ENCODE results near the gene GNAI1. TPM values are rescaled to one million over a fixed set of nuclear protein-coding genes. Genes with fewer than 3 reads are reported as not detected.

Gene GNAI1
- 37.2 TPM for total RNA-seq
- polyA plus RNA-seq (ENCODE audit: insufficient read depth in 1 of 8, insufficient read length in 8 of 8, low replicate concordance in 1 of 8) = 10 to 100 TPM; 27.0 to 57.1 (median 38.9) TPM
- long read RNA-seq, donor 1, full-length matches to known transcripts = 8 of 8 reads
- long read RNA-seq, donor 1, partial matches to known transcripts = 0 of 8 reads
- long read RNA-seq, donor 1, other reads (novel, unspliced or antisense) = 0 of 8 reads
- long read RNA-seq, donor 2, full-length matches to known transcripts = 1 of 1 reads
- long read RNA-seq, donor 2, partial matches to known transcripts = 0 of 1 reads
- long read RNA-seq, donor 2, other reads (novel, unspliced or antisense) = 0 of 1 reads
- long read RNA-seq, donor 3, full-length matches to known transcripts = 11 of 11 reads
- long read RNA-seq, donor 3, partial matches to known transcripts = 0 of 11 reads
- long read RNA-seq, donor 3, other reads (novel, unspliced or antisense) = 0 of 11 reads
- long read RNA-seq, donor 4, full-length matches to known transcripts = 8 of 8 reads
- long read RNA-seq, donor 4, partial matches to known transcripts = 0 of 8 reads
- long read RNA-seq, donor 4, other reads (novel, unspliced or antisense) = 0 of 8 reads
- long read RNA-seq, donor 5, full-length matches to known transcripts = 36 of 45 reads
- long read RNA-seq, donor 5, partial matches to known transcripts = 9 of 45 reads
- long read RNA-seq, donor 5, other reads (novel, unspliced or antisense) = 0 of 45 reads
- long read RNA-seq, donor 6, full-length matches to known transcripts = 23 of 31 reads
- long read RNA-seq, donor 6, partial matches to known transcripts = 8 of 31 reads
- long read RNA-seq, donor 6, other reads (novel, unspliced or antisense) = 0 of 31 reads
- long read RNA-seq, donor 7, full-length matches to known transcripts = 12 of 12 reads
- long read RNA-seq, donor 7, partial matches to known transcripts = 0 of 12 reads
- long read RNA-seq, donor 7, other reads (novel, unspliced or antisense) = 0 of 12 reads
- long read RNA-seq, donor 8, full-length matches to known transcripts = 12 of 12 reads
- long read RNA-seq, donor 8, partial matches to known transcripts = 0 of 12 reads
- long read RNA-seq, donor 8, other reads (novel, unspliced or antisense) = 0 of 12 reads
- long read RNA-seq, donor 9, full-length matches to known transcripts = 6 of 6 reads
- long read RNA-seq, donor 9, partial matches to known transcripts = 0 of 6 reads
- long read RNA-seq, donor 9, other reads (novel, unspliced or antisense) = 0 of 6 reads
- long read RNA-seq, donor 10, full-length matches to known transcripts = 16 of 22 reads
- long read RNA-seq, donor 10, partial matches to known transcripts = 6 of 22 reads
- long read RNA-seq, donor 10, other reads (novel, unspliced or antisense) = 0 of 22 reads
- long read RNA-seq, donor 11, full-length matches to known transcripts = 11 of 11 reads
- long read RNA-seq, donor 11, partial matches to known transcripts = 0 of 11 reads
- long read RNA-seq, donor 11, other reads (novel, unspliced or antisense) = 0 of 11 reads

DNA sequence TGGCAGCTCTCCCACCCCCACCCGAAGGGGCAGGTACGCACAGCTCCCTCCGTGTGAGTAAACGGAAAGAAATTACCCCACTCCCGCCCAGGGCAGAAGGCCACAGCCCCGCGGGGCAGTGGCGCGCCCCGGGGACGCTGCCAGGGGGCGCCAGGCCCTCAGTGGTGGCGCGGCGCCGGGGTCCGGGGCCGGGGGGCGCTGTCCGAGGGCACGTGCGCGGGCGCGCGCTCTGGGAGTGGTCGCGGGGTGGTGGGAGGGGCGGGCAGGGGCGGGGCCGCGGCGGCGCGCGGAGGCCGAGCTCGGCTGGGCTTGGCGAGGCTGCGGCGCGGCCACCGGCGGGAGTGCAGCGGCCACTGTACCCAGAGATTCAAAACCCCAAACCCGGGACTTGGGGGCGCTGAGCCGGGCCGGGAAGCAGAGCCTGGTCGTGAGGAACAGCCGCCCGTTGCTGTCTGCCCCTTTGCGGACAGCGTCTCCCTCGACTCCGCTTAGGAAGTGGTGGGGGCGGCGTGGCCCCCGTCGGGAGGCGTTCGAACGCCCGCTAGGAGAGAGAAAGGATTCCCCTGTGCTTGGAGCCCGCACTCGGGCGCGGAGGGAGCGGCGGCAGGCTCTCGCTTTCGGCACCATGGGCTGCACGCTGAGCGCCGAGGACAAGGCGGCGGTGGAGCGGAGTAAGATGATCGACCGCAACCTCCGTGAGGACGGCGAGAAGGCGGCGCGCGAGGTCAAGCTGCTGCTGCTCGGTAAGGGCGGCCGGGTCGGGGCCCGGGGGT lies at the start of gene GNAI1:
TSS of gene GNAI1 (plus strand) at position 296 of the 773 bp plus-strand sequence. CDS start at position 626, 330 bp downstream.
- DNase-seq = peak; percentile 86
- WGBS (ENCODE audit: insufficient coverage) = under 1% methylated on average over 74 of the region's 92 CpGs

DNA sequence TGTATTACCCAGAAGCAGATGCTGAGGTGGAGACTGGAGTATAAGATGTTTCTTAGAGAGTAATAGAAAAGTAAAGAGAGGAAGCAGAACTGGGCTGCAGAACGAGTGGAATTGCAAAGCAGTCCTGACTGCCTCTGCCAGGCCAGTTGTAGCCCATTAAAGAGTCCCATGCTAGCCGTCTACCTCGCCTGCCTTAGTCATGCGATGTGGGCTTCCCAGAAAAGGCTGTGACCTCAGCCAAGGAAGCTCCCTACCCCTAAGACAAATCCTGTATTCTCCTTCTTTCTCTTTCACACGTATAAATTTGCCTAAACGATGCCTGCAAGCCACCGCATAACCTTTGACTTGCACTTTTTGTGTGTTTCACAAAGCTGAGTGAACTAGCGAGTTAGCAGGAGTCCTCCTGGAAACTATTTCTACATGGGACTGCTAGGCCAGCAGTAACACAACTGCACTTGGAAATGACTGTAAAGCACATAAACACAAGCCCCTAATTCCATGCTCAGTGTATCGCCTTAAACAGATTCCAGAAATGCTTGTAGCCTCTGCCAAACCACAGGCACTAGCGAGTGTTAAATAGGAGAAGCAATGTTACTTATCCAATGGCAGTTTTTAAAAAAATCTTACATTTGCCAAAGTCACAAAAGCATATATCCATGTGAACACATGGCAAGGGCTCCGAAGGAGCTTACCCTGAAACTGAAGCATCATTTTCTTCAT lies 47.4 kb upstream of the GNAI1 start:
- no peaks in the 10 kb centered on the region for H3K36me3 ChIP-seq (ENCODE audit: control insufficient read depth, insufficient read depth, low read length)

More for the DNA sequence above, at the start of gene GNAI1:
- H3K4me1 ChIP-seq (ENCODE audit: control insufficient read depth, insufficient read depth, low read length) = peaks cover 9% of the 10 kb centered on the region
- H3K4me3 ChIP-seq (ENCODE audit: low read length) = peak within 1 kb of the TSS; percentile 86
- peak within 1 kb of the TSS; percentile 84 for H3K27ac ChIP-seq (ENCODE audit: low read length)
- no peaks in the 10 kb centered on the region for H3K9me3 ChIP-seq (replicated peaks; ENCODE audit: control insufficient read depth, low read depth, low read length)
- no peaks in the 10 kb centered on the region for H3K27me3 ChIP-seq (ENCODE audit: control insufficient read depth, insufficient read depth, low read length)
- no peaks in the 10 kb centered on the region for H3K36me3 ChIP-seq (ENCODE audit: control insufficient read depth, insufficient read depth, low read length)

DNA sequence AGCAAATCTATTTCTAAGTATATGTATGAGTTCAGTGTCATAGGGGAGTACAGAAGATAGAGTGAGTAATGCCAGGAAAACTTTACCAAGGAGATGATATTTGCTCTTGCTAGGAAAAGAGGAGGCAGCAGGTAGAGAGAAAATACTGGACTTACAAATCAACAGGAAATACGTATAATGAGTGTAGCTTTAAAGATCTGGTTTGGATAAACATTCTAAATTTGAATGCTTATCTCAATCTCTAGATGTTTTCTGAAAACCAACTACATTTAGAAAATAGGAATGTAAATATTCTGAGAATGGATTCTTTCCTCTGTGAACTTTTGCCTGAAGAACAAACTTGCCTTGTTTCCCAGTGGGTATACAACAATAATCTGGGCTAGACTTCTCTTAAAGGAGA lies 46.9 kb upstream of the GNAI1 start:
- WGBS (ENCODE audit: insufficient coverage) = no CpG with 5 or more reads among the region's 1 CpG
- Histone ChIP-seq H3K27me3 (ENCODE audit: control insufficient read depth, insufficient read depth, low read length) (no peaks in the 10 kb centered on the region), H3K4me1 (ENCODE audit: control insufficient read depth, insufficient read depth, low read length) (peaks cover 9% of the 10 kb centered on the region), H3K9me3 (replicated peaks; ENCODE audit: control insufficient read depth, low read depth, low read length) (no peaks in the 10 kb centered on the region), H3K27ac (ENCODE audit: low read length) (peak overlapping the region; percentile 63), H3K4me3 (ENCODE audit: low read length) (no peak overlapping the region), H3K36me3 (ENCODE audit: control insufficient read depth, insufficient read depth, low read length) (no peaks in the 10 kb centered on the region)
- peak; percentile 42 for DNase-seq

More for the DNA sequence above, 47.4 kb upstream of the GNAI1 start:
- no peaks in the 10 kb centered on the region for H3K9me3 ChIP-seq (replicated peaks; ENCODE audit: control insufficient read depth, low read depth, low read length)
- peak; percentile 76 for DNase-seq
- no peak overlapping the region for H3K4me3 ChIP-seq (ENCODE audit: low read length)
- peak overlapping the region; percentile 63 for H3K27ac ChIP-seq (ENCODE audit: low read length)
- H3K27me3 ChIP-seq (ENCODE audit: control insufficient read depth, insufficient read depth, low read length) = no peaks in the 10 kb centered on the region
- peaks cover 9% of the 10 kb centered on the region for H3K4me1 ChIP-seq (ENCODE audit: control insufficient read depth, insufficient read depth, low read length)
- 82% methylated on average over 8 of the region's 11 CpGs for WGBS (ENCODE audit: insufficient coverage)

DNA sequence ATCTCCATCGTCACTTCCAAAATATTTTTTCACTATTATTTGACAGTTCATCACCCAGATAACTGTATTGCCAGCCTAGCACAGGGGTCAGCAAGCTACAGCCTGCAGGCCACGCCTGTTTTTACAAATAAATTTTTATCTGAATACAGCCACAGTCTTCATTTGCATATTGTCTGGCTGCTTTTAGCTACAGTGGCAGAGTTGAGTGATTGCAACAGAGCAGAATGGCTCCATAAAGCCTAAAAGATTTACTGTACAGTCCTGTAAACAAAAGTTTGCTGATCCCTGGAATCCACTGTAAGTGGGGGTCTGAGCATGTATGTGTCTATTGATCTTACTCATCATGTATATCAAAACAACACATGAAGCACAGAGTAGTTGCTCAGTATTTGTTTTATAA lies 45.9 kb upstream of the GNAI1 start:
- no peak for DNase-seq
- 80% methylated on average over 1 of the region's 2 CpGs for WGBS (ENCODE audit: insufficient coverage)
- H3K27ac ChIP-seq (ENCODE audit: low read length) = no peak overlapping the region

DNA sequence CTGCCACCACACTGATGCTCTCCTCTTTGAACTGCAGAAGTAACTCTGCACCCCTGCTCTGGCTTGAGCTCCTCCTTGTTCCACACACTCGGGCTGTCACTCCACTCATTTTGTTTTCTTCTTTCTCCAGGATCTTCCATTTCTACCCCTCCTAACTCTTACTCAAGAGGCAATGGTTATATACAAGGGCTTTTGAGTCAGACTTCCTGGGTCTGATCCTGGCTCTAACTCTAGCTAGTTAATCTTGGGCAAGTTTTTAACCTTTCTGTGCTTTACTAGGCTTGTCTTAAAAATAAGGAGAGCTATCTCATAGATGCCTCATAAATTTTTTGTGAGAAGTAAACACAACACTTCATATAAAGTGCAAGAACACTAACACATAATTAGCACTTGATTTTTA lies 45.3 kb upstream of the GNAI1 start:
- no peak for DNase-seq
- WGBS (ENCODE audit: insufficient coverage) = no CpG with 5 or more reads among the region's 1 CpG

More for the DNA sequence above, 45.9 kb upstream of the GNAI1 start:
- peaks cover 9% of the 10 kb centered on the region for H3K4me1 ChIP-seq (ENCODE audit: control insufficient read depth, insufficient read depth, low read length)
- no peak overlapping the region for H3K4me3 ChIP-seq (ENCODE audit: low read length)
- H3K27me3 ChIP-seq (ENCODE audit: control insufficient read depth, insufficient read depth, low read length) = no peaks in the 10 kb centered on the region
- H3K36me3 ChIP-seq (ENCODE audit: control insufficient read depth, insufficient read depth, low read length) = no peaks in the 10 kb centered on the region
- H3K9me3 ChIP-seq (replicated peaks; ENCODE audit: control insufficient read depth, low read depth, low read length) = no peaks in the 10 kb centered on the region

DNA sequence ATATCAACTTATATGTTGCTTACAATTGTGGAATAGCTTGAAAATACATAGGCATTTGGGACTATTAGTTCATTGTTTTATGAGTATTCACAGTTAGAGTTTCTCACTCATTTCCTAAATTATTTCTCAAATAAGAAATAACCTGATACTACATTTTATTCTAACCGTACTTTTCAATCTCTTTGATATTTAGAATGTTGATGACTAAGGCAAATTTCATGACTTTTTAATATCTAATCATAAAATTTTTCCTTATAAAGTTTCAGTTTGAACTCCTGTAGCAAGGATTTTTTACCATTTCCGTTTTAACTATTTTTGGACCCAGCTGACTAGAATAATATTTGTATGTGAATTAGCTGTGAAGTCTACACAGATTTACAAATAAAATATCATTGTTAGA lies 41.3 kb upstream of the GNAI1 start:
- DNase-seq = no peak
- Histone ChIP-seq H3K9me3 (replicated peaks; ENCODE audit: control insufficient read depth, low read depth, low read length) (no peaks in the 10 kb centered on the region), H3K27ac (ENCODE audit: low read length) (no peak overlapping the region), H3K4me1 (ENCODE audit: control insufficient read depth, insufficient read depth, low read length) (peaks cover 3% of the 10 kb centered on the region), H3K36me3 (ENCODE audit: control insufficient read depth, insufficient read depth, low read length) (no peaks in the 10 kb centered on the region), H3K27me3 (ENCODE audit: control insufficient read depth, insufficient read depth, low read length) (no peaks in the 10 kb centered on the region), H3K4me3 (ENCODE audit: low read length) (no peak overlapping the region)
- WGBS (ENCODE audit: insufficient coverage) = no CpG with 5 or more reads among the region's 2 CpGs

More for the DNA sequence above, 45.3 kb upstream of the GNAI1 start:
- Histone ChIP-seq H3K9me3 (replicated peaks; ENCODE audit: control insufficient read depth, low read depth, low read length) (no peaks in the 10 kb centered on the region), H3K36me3 (ENCODE audit: control insufficient read depth, insufficient read depth, low read length) (no peaks in the 10 kb centered on the region), H3K27me3 (ENCODE audit: control insufficient read depth, insufficient read depth, low read length) (no peaks in the 10 kb centered on the region), H3K4me3 (ENCODE audit: low read length) (no peak overlapping the region), H3K27ac (ENCODE audit: low read length) (no peak overlapping the region), H3K4me1 (ENCODE audit: control insufficient read depth, insufficient read depth, low read length) (peaks cover 9% of the 10 kb centered on the region)

DNA sequence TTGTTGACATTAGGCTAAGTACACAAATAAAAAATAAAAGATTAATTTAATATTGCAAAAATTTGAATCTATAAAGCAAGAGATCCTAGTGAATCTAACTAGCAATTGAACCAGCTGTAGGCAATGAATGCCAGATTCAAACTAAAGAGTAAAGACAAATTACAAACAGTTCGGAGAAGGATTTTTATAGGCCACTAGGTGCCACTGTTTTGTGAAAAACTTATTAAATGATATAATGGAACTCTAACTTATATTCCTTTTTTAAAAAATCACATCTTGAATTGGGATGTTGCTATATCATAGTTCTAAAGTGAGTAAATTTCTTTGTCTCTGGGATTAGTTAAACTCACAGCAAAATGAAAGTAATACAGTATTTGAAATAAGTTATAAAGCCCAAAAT lies 39.1 kb upstream of the GNAI1 start:
- DNase-seq = peak; percentile 65
- Histone ChIP-seq H3K27me3 (ENCODE audit: control insufficient read depth, insufficient read depth, low read length) (no peaks in the 10 kb centered on the region), H3K4me3 (ENCODE audit: low read length) (no peak overlapping the region), H3K4me1 (ENCODE audit: control insufficient read depth, insufficient read depth, low read length) (no peaks in the 10 kb centered on the region), H3K36me3 (ENCODE audit: control insufficient read depth, insufficient read depth, low read length) (no peaks in the 10 kb centered on the region), H3K9me3 (replicated peaks; ENCODE audit: control insufficient read depth, low read depth, low read length) (no peaks in the 10 kb centered on the region), H3K27ac (ENCODE audit: low read length) (no peak overlapping the region)
- WGBS (ENCODE audit: insufficient coverage) = no CpG with 5 or more reads among the region's 1 CpG

DNA sequence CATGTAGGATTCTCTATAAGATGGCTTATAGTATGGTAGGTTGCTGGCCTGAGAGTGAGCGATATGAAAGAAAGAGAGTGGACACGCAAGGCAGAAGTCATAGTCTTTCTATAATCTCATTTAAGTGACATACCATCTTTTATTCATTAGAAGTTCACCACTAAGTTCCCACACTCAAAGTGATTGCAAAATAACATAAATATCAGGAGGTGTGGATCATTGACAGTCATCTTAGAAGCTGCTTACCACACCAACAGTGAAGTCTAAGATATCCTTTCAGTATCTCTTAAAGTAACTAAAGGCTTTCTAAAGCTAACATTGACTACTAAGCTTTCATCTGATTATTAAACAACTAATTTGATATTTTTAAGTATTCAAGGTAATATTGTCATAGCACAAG lies 36.9 kb upstream of the GNAI1 start:
- H3K4me1 ChIP-seq (ENCODE audit: control insufficient read depth, insufficient read depth, low read length) = no peaks in the 10 kb centered on the region
- H3K9me3 ChIP-seq (replicated peaks; ENCODE audit: control insufficient read depth, low read depth, low read length) = no peaks in the 10 kb centered on the region
- no peaks in the 10 kb centered on the region for H3K36me3 ChIP-seq (ENCODE audit: control insufficient read depth, insufficient read depth, low read length)
- H3K4me3 ChIP-seq (ENCODE audit: low read length) = no peak overlapping the region
- H3K27me3 ChIP-seq (ENCODE audit: control insufficient read depth, insufficient read depth, low read length) = no peaks in the 10 kb centered on the region
- no peak for DNase-seq
- no CpG with 5 or more reads among the region's 2 CpGs for WGBS (ENCODE audit: insufficient coverage)
- no peak overlapping the region for H3K27ac ChIP-seq (ENCODE audit: low read length)

All from muscle of leg (tissue), 16 donors.